Breast epithelium (tissue), 4 donors: ENCODE measurements around the gene RNF6. TPM values are rescaled to one million over a fixed set of nuclear protein-coding genes. Genes with fewer than 3 reads are reported as not detected.

Experiments
- DNase-seq, 2 donors: peaks; one replicate each; pipeline ENCODE4 v3.0.0-alpha.2; 2019; ENCODE audit warnings: low spot score in 2 of 2
- H3K27ac ChIP-seq, 2 donors: fragments of 200-600 bp; sonication (generic) in 1 of 2; one replicate each; pipeline ENCODE4 v1.5.1; 2016 to 2019; ENCODE audit warnings: mild to moderate bottlenecking in 1 of 2
- H3K27me3 ChIP-seq, 2 donors: fragments of 200-600 bp; sonication (generic) in 1 of 2; one replicate each; pipeline versions ENCODE4 v1.5.1 to v1.6.0; 2017 to 2019; ENCODE audit warnings: control low read depth in 1 of 2, mild to moderate bottlenecking in 1 of 2
- H3K36me3 ChIP-seq: fragments of 200-600 bp; one replicate; pipeline ENCODE4 v1.5.1; 2019
- H3K4me1 ChIP-seq, 2 donors: fragments of 200-600 bp; sonication (generic); one replicate each; pipeline ENCODE4 v1.5.1; 2016 to 2019; ENCODE audit warnings: control low read depth in 1 of 2
- H3K4me3 ChIP-seq, 3 donors: fragments of 200-600 bp; sonication (generic); 1 replicate in 2 of 3; 2 replicates in 1 of 3; pipeline ENCODE4 v1.5.1; 2016 to 2019; ENCODE audit warnings: mild to moderate bottlenecking in 3 of 3, moderate library complexity in 2 of 3
- H3K9me3 ChIP-seq, 2 donors: fragments of 200-600 bp; sonication (generic) in 1 of 2; one replicate each; pipeline ENCODE4 v1.5.1; 2016 to 2019; ENCODE audit warnings: control low read depth in 1 of 2
- CTCF ChIP-seq, 3 donors: fragments of 450-650 bp; IDR thresholded peaks; one replicate each; pipeline ENCODE4 v1.5.1; 2016 to 2017; ENCODE audit warnings: antibody characterized with exemption in 3 of 3, mild to moderate bottlenecking in 3 of 3, moderate library complexity in 3 of 3
- POLR2A ChIP-seq: fragments of 450-650 bp; IDR thresholded peaks from one replicate; pipeline ENCODE4 v1.6.1; 2016; ENCODE audit warnings: antibody characterized with exemption, mild to moderate bottlenecking, moderate library complexity
- POLR2AphosphoS5 ChIP-seq, 3 donors: sonication (generic); formaldehyde crosslinking; IDR thresholded peaks; one replicate each; pipeline ENCODE4 v1.6.1; 2017; ENCODE audit warnings: antibody characterized with exemption in 3 of 3
- intact Hi-C: fragments of 100-400 bp; cut with DNase I; formaldehyde crosslinking; loops from one replicate; pipeline ENCODE4 v1.15.1; 2023; ENCODE audit warnings: low total_unique reads
- total RNA-seq, 3 donors: library from RNA; depleted of rRNA; stranded (reverse); fragments of >200 nt; gene quantifications; one replicate each; pipeline ENCODE4 v1.1.0, GENCODE V29; 2016

Gene RNF6
- total RNA-seq, 3 donors from 2014 or later, result 21.0 to 31.5 (median 27.7) TPM

GRCh38 chr13:26257049-26257448, 34.9 kb upstream of the RNF6 start:
- intact Hi-C loops, result no loop called here
- Histone ChIP-seq H3K36me3 (no peaks in the 10 kb centered on the region), H3K4me3 (no peak overlapping the region), H3K9me3 (no peaks in the 10 kb centered on the region), H3K4me1 (no peaks in the 10 kb centered on the region), H3K27ac (no peak overlapping the region), H3K27me3 (no peaks in the 10 kb centered on the region)
- no peak for DNase-seq
- TF ChIP-seq POLR2A, result no peak
- TF ChIP-seq CTCF (IDR thresholded peaks at IDR 0.05), result no peak
- no peak for TF ChIP-seq POLR2AphosphoS5 (IDR thresholded peaks at IDR 0.05)

DNA sequence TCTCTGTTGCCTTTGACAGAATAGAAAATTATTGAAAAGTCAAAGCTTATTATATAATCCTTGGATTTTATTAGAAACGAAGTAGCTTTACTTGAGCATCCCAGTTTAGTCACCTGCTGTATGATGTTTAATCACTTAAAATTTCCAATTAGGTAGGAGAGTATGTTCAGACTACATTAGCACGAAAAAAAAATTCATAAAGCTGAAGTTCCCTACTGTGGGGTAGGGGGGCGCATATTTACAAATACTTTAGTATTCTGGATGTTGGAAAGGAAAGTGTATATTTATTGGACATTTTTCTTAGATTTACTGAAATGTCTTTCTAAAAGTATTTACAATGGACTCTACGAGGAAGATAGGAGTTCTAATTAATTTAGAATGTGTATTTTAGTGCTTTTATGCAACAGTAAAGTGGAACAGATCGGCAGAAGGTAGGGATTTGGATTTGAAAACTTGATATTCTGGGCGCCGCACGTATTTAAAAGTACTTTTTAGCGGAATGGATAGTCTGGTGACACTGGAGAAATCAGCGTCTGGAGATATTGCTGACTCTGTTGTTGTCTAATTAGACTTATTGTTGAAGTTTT, 33.7 kb upstream of the RNF6 start:
- no peaks in the 10 kb centered on the region for H3K9me3 ChIP-seq
- no peak overlapping the region for H3K27ac ChIP-seq
- no peaks in the 10 kb centered on the region for H3K36me3 ChIP-seq
- H3K4me3 ChIP-seq, result peak overlapping the region; percentile 81 to 94 (median 93)
- intact Hi-C loops, result no loop called here
- H3K27me3 ChIP-seq, result no peaks in the 10 kb centered on the region
- no peaks in the 10 kb centered on the region for H3K4me1 ChIP-seq
- no peak for TF ChIP-seq POLR2A
- TF ChIP-seq POLR2AphosphoS5 (IDR thresholded peaks at IDR 0.05), result no peak
- no peak for TF ChIP-seq CTCF (IDR thresholded peaks at IDR 0.05)
- DNase-seq, result no peak

DNA sequence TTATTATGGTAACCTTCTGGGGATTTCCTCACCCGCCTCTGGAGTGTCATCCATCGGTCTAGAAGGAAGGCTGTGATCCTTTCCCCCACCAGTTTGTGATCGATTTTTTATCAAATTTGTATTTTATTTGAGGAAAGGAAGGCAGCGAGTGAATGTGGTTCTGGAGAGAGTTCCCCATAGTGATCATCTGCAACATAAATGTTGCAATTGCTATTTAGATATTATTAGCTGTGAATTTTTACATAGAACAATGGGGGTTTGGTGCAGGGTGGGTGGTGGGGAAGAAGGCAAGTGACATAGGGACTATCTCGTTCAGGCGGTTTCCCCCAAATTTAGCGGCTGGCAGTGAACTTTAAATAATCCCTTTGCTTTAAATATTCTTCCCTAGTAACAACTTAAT, 33.0 kb upstream of the RNF6 start:
- DNase-seq, result no peak
- peak overlapping the region; percentile 81 to 94 (median 93) for H3K4me3 ChIP-seq
- H3K4me1 ChIP-seq, result no peaks in the 10 kb centered on the region
- no peaks in the 10 kb centered on the region for H3K36me3 ChIP-seq
- TF ChIP-seq POLR2A (no peak), POLR2AphosphoS5 (IDR thresholded peaks at IDR 0.05) (no peak), CTCF (IDR thresholded peaks at IDR 0.05) (no peak)
- H3K27ac ChIP-seq, result peak overlapping the region; percentile 88 to 93
- intact Hi-C loops, result no loop called here
- H3K9me3 ChIP-seq, result no peaks in the 10 kb centered on the region
- H3K27me3 ChIP-seq, result no peaks in the 10 kb centered on the region

DNA sequence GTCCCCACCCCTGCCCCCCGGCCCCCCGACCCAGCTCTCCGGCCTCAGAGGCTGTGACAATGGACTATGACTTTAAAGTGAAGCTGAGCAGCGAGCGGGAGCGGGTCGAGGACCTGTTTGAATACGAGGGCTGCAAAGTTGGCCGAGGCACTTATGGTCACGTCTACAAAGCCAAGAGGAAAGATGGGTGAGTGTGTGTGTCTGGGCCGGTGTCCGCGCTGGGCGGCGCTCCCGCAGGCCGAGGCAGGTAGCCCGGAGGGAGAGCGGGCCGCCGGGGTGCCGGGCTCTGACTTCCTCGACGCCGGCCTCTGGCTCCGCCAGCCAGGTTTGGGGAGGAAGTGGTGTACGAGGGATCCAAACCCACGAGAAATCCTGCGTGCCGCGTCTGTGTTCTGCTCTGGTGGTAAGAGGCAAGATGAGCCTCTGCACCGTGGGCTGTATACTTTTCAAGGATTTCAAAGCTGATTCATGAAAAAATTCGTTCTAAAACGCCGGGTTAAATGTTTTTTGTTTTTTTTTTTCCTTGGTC, 32.5 kb upstream of the RNF6 start:
- H3K4me3 ChIP-seq, result peak overlapping the region; percentile 81 to 94 (median 93)
- peak; percentile 20 to 59 for DNase-seq
- H3K9me3 ChIP-seq, result no peaks in the 10 kb centered on the region
- H3K27me3 ChIP-seq, result no peaks in the 10 kb centered on the region
- H3K27ac ChIP-seq, result peak overlapping the region; percentile 88 to 93
- no peak for TF ChIP-seq CTCF (IDR thresholded peaks at IDR 0.05)
- no peak for TF ChIP-seq POLR2A
- no peak for TF ChIP-seq POLR2AphosphoS5 (IDR thresholded peaks at IDR 0.05)
- H3K36me3 ChIP-seq, result no peaks in the 10 kb centered on the region
- H3K4me1 ChIP-seq, result no peaks in the 10 kb centered on the region
- intact Hi-C loops, result no loop called here

GRCh38 chr13:26253787-26254582, 31.9 kb upstream of the RNF6 start, which contains the start of gene CDK8:
Gene CDK8, plus strand, starts transcription at chr13:26254129. Its CDS starts 513 bp downstream, at chr13:26254642.
- Histone ChIP-seq H3K27ac (peak within 1 kb of the TSS; percentile 88 to 93), H3K4me3 (peak within 1 kb of the TSS; percentile 81 to 94 (median 93)), H3K27me3 (no peaks in the 10 kb centered on the region), H3K4me1 (no peaks in the 10 kb centered on the region), H3K9me3 (no peaks in the 10 kb centered on the region), H3K36me3 (no peaks in the 10 kb centered on the region)
- intact Hi-C loops, result no loop called here
- TF ChIP-seq POLR2AphosphoS5 (IDR thresholded peaks at IDR 0.05) (peak; percentile 23 to 45 (median 27)), CTCF (IDR thresholded peaks at IDR 0.05) (no peak), POLR2A (no peak)
- peak; percentile 72 to 73 for DNase-seq
